PC-3 (cell line): Measurements from ENCODE around the gene REXO2.

Experiments used
- EZH2phosphoT487 ChIP-seq: fragments of 300-600 bp; sonication (generic); IDR thresholded peaks from 2 replicates; pipeline ENCODE4 v1.6.1; 2018; ENCODE audit warnings: mild to moderate bottlenecking, antibody characterized with exemption, low read length, borderline replicate concordance
- TF ChIP-seq, protein P1 (sequence below): fragments of 300-600 bp; sonication (generic); conservative IDR thresholded peaks from 2 replicates; pipeline ENCODE4 v1.5.1; 2017; ENCODE audit warnings: antibody characterized with exemption, low read depth, mild to moderate bottlenecking, low read length

DNA sequence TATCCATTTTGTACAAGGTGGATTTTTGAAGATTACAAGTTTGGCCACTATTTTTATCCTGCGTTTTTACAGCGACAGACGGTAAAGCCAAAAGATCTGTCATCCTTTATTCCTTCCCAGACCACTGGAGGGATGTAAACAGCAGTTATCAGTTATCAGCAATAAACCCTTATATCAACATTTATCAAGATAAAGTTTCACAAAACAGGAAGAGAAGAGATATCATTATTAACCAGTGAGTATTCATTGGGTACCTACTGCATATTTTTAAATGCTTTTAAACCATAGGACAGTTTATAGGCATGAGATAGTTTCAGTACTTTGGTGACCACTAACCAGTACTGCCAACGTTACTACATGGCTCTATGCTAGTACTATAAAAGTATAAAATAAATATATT lies 5.9 kb upstream of the REXO2 start:
- TF ChIP-seq, protein P1, sequence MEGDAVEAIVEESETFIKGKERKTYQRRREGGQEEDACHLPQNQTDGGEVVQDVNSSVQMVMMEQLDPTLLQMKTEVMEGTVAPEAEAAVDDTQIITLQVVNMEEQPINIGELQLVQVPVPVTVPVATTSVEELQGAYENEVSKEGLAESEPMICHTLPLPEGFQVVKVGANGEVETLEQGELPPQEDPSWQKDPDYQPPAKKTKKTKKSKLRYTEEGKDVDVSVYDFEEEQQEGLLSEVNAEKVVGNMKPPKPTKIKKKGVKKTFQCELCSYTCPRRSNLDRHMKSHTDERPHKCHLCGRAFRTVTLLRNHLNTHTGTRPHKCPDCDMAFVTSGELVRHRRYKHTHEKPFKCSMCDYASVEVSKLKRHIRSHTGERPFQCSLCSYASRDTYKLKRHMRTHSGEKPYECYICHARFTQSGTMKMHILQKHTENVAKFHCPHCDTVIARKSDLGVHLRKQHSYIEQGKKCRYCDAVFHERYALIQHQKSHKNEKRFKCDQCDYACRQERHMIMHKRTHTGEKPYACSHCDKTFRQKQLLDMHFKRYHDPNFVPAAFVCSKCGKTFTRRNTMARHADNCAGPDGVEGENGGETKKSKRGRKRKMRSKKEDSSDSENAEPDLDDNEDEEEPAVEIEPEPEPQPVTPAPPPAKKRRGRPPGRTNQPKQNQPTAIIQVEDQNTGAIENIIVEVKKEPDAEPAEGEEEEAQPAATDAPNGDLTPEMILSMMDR: no peak
- TF ChIP-seq EZH2phosphoT487: no peak
